H54 (cell line): ENCODE measurements around the gene PLPPR1.
"Not testable (repeated sequence)": the region's sequence is repeated elsewhere in the genome, so short reads cannot be mapped to it uniquely, and the experiment has no call there.

ENCODE experiments used
- DNase-seq: peaks from one replicate; pipeline ENCODE4 v3.0.0; 2011; ENCODE audit warnings: low spot score, mixed read lengths; ENCODE audit not compliant: insufficient read length
- FAIRE-seq: peaks from 3 replicates; lab custom pipeline; 2011; peaks lifted over from hg19 to GRCh38; lab: Jason Lieb, UNC
- POLR2A ChIP-seq: IDR thresholded peaks from 2 replicates; pipeline ENCODE4 v1.6.1; 2011; ENCODE audit warnings: low read depth, mild to moderate bottlenecking, low read length

Gene PLPPR1

GRCh38 chr9:101274971-101275768, 246.6 kb downstream of the PLPPR1 start:
- FAIRE-seq, result peak; percentile 58
- no peak for DNase-seq
- TF ChIP-seq POLR2A, result no peak

DNA sequence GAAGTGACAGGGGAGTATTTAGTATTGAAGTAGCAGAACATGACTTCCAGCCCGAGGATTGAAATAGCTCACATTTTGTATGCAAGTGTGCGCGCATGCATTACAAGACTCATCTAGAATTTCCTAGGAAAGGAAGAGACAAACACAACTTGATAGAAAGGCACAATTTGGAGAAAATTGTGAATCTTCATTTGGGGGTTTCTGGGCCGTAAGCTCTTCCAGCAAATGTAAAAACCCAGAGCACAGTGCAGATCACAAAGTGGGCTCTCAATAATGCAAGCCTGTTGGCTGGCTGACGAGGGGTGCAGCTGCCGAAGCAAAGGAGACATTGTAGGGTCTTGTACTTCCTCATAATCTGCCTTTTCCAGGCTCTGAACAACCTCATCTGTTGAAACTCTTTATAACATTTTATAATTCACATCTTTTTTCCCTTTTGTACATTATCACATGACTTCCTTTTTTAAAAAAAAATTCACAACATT, 247.3 kb downstream of the PLPPR1 start:
- FAIRE-seq, result no peak
- TF ChIP-seq POLR2A, result no peak
- DNase-seq, result no peak

GRCh38 chr9:101291043-101291442, 262.5 kb downstream of the PLPPR1 start:
- DNase-seq, FAIRE-seq: not testable (repeated sequence)

- DNase-seq (no peak), FAIRE-seq (no peak)
- no peak for TF ChIP-seq POLR2A
Observed at GRCh38 chr9:101299901-101300300, 271.4 kb downstream of the PLPPR1 start.

GRCh38 chr9:101307051-101307450, 278.5 kb downstream of the PLPPR1 start:
- no peak for FAIRE-seq

DNA sequence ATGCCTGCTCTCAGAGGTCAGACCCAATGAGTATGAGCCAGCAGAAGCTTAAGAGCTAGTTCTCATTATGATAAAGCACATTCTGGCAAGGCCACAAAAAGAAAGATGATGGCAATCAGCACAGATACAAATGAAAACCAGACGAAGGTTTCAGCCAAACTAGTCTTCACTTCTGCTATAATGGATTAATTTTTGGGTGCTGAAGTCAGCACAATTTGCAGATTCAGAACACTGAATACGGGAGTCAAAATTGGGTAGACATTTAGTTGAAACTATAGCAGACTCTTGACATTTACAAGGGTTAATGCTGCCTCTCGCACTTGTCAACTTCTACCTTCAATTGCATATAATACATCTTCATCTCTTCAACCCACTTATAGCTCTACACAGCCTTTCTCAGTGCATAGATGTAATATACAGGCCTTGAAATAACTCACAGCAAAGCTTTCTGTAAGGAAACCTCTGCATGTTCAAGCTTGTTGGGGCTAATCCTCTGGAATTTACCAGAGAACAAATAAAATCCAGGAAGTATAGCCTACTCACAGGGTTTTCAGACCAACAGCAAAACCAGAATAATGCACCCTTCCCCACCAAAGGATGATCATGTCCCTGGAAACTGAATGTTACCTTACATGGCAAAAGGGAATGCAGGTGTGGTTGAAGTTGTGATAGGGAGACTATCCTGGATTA, 279.1 kb downstream of the PLPPR1 start:
- no peak for DNase-seq
- no peak for TF ChIP-seq POLR2A
- FAIRE-seq, result no peak

More at GRCh38 chr9:101307051-101307450, 278.5 kb downstream of the PLPPR1 start:
- DNase-seq, result no peak
- no peak for TF ChIP-seq POLR2A

GRCh38 chr9:101309139-101309538, 280.6 kb downstream of the PLPPR1 start:
- FAIRE-seq, result no peak
- no peak for DNase-seq
- TF ChIP-seq POLR2A, result no peak

GRCh38 chr9:101311191-101311590, 282.7 kb downstream of the PLPPR1 start:
- no peak for DNase-seq
- no peak for FAIRE-seq
- TF ChIP-seq POLR2A, result no peak

DNA sequence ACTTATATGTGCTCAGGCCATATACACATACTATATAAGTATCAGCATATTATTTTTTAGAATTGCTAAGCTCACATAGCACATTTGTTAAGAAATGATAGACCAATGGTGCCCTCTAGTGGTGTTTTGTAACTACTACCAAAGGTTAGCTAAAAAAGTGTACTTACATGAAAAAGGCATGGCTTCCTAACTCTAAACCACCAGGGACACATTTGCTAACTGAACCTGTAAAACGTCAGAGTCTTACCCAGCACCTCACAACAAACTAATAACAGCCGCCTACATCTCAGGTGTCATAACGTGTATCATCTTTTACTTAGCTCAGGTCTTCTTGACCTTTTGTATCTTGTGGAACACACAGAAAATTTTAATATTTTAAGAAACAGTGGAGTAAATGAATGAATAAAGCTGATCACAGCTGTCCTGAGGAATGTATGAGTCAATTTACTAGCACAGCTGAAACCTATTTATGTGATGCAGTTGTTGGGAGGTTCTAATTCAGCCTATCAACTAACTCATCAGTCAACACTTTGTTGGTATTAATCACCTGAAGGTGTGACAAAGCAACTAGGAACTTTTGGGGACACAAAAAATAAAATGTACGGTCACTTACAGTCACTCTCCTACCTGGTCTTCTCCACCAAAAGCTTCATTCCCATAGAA, 283.4 kb downstream of the PLPPR1 start:
- peak; percentile 96 for FAIRE-seq
- DNase-seq, result peak; percentile 36

GRCh38 chr9:101312661-101313060, 284.1 kb downstream of the PLPPR1 start:
- FAIRE-seq (no peak), DNase-seq (no peak)
- no peak for TF ChIP-seq POLR2A

More for the DNA sequence above, 283.4 kb downstream of the PLPPR1 start:
- TF ChIP-seq POLR2A, result no peak

DNA sequence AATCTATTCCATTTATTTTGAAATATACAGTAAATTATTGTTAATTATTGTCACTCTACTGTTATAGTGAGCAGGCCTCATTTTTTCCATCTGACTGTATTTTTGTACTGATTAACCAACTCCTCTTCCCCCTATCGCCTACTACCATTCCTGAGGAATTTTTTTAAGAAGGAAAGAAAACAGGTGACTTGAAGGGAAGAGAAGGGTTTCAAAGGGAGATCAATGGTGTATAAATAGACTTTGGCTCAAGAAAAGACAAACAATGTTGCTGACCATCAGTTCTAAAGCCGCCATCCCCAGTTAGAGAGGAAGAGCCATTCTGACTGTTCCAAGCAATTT, 286.6 kb downstream of the PLPPR1 start:
- no peak for FAIRE-seq

GRCh38 chr9:101317735-101318134, 289.2 kb downstream of the PLPPR1 start:
- TF ChIP-seq POLR2A, result no peak
- DNase-seq, result no peak
- no peak for FAIRE-seq

More for the DNA sequence above, 286.6 kb downstream of the PLPPR1 start:
- no peak for DNase-seq
- no peak for TF ChIP-seq POLR2A

DNA sequence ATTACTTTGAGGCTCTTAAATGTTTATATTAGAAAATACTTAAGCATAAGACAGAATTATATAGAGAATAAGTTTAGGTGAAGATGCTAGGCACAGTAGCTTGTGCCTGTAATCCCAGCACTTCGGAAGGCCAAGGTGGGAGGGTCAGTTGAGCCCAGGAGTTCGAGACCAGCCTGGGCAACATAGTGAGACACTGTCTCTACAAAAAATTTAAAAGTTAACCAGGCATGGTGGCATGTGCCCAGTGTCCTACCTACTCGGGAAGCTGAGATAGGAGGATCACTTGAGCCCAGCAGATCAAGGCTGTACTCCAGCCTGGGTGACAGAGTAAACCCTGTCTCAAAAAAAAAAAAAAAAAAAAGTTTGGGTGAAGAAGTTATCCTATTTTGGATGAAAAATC, 294.6 kb downstream of the PLPPR1 start:
- FAIRE-seq, result no peak
- no peak for TF ChIP-seq POLR2A

GRCh38 chr9:101324245-101324804, 295.8 kb downstream of the PLPPR1 start:
- FAIRE-seq, result no peak
- no peak for DNase-seq
- TF ChIP-seq POLR2A, result no peak

More for the DNA sequence above, 294.6 kb downstream of the PLPPR1 start:
- no peak for DNase-seq

DNA sequence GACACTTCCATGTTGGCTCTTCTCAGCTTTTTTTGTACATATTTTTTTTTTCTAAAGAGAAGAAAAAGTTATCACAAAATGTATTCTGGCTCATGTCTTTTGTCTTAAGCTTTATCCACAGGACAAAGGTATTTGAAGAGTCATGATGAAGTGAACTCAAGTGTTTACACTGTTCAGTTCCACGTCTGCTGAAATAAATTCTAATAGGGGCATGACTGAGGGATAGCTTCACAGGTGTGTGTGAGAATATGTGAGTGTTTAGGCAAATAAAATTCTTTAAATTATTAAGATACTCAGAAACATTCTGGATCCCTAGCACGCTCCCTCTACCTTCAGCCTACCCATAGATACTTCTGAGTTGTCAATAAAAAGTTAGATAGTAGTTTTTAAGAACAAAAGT, 296.5 kb downstream of the PLPPR1 start:
- FAIRE-seq (no peak), DNase-seq (no peak)
- no peak for TF ChIP-seq POLR2A
